Measurements from ENCODE around the gene TMEM8B. TPM values are rescaled to one million over a fixed set of nuclear protein-coding genes. Genes with fewer than 3 reads are reported as not detected.
"Not testable (repeated sequence)": the region's sequence is repeated elsewhere in the genome, so short reads cannot be mapped to it uniquely, and the experiment has no call there.

Gene TMEM8B
- polyA plus RNA-seq, 1 donor (not counting 4 experiments of a cell fraction or from before 2014, with no cell fraction given): 1.3 TPM

- Histone ChIP-seq H3K79me2 (ENCODE audit: control insufficient read depth, insufficient read depth, low read length) (no peaks in the 10 kb centered on the region), H3K27me3 (ENCODE audit: control insufficient read depth, extremely low read depth, insufficient read depth, low read length) (no peaks in the 10 kb centered on the region), H3K36me3 (ENCODE audit: control insufficient read depth in 2 of 2, extremely low read depth in 1 of 2, insufficient read depth in 2 of 2, low read length in 2 of 2) (no peaks in the 10 kb centered on the region), H3K4me2 (ENCODE audit: control insufficient read depth, extremely low read depth, insufficient read depth, low read depth, low read length) (no peak overlapping the region), H3K4me3 (ENCODE audit: control insufficient read depth in 2 of 3, extremely low read depth in 1 of 3, insufficient read depth in 2 of 3, low read depth in 1 of 3, low read length in 3 of 3) (no peak overlapping the region), H3K27ac (ENCODE audit: control insufficient read depth, insufficient read depth, low read length) (no peak overlapping the region), H2AFZ (ENCODE audit: control insufficient read depth, low read length) (no peak overlapping the region), H3K9me1 (ENCODE audit: control insufficient read depth, extremely low read depth, insufficient read depth, low read length) (no peaks in the 10 kb centered on the region), H4K20me1 (ENCODE audit: control insufficient read depth, extremely low read depth, insufficient read depth, low read length) (no peaks in the 10 kb centered on the region), H3K9ac (ENCODE audit: control insufficient read depth, extremely low read depth, insufficient read depth, low read length) (no peak overlapping the region), H3K4me1 (ENCODE audit: control insufficient read depth, extremely low read depth, insufficient read depth, low read length) (no peaks in the 10 kb centered on the region), H3K9me3 (ENCODE audit: control insufficient read depth, low read depth, low read length) (no peaks in the 10 kb centered on the region)
- FAIRE-seq (no peak), DNase-seq (ENCODE audit: low read depth, low spot score) (no peak)
- TF ChIP-seq EZH2 (IDR thresholded peaks at IDR 0.05; ENCODE audit: low read length): no peak
- dilution Hi-C loops (cut with MboI; ENCODE audit: extremely low pct_ligation_motif_present, low sequenced_read_pairs): no loop called here
These were observed 67.5 kb downstream of the TMEM8B start for GRCh38 chr9:35896570-35896969.

GRCh38 chr9:35897376-35898099 is 68.5 kb downstream of the TMEM8B start:
- DNase-seq (ENCODE audit: low read depth, low spot score); H3K4me3 ChIP-seq (ENCODE audit: control insufficient read depth in 2 of 3, extremely low read depth in 1 of 3, insufficient read depth in 2 of 3, low read depth in 1 of 3, low read length in 3 of 3); H3K36me3 ChIP-seq (ENCODE audit: control insufficient read depth in 2 of 2, extremely low read depth in 1 of 2, insufficient read depth in 2 of 2, low read length in 2 of 2); H3K9me1 ChIP-seq (ENCODE audit: control insufficient read depth, extremely low read depth, insufficient read depth, low read length); H3K4me1 ChIP-seq (ENCODE audit: control insufficient read depth, extremely low read depth, insufficient read depth, low read length); H3K9me3 ChIP-seq (ENCODE audit: control insufficient read depth, low read depth, low read length); H3K4me2 ChIP-seq (ENCODE audit: control insufficient read depth, extremely low read depth, insufficient read depth, low read depth, low read length); dilution Hi-C loops (cut with MboI; ENCODE audit: extremely low pct_ligation_motif_present, low sequenced_read_pairs); FAIRE-seq; H3K79me2 ChIP-seq (ENCODE audit: control insufficient read depth, insufficient read depth, low read length); H4K20me1 ChIP-seq (ENCODE audit: control insufficient read depth, extremely low read depth, insufficient read depth, low read length); H2AFZ ChIP-seq (ENCODE audit: control insufficient read depth, low read length); H3K27ac ChIP-seq (ENCODE audit: control insufficient read depth, insufficient read depth, low read length); H3K27me3 ChIP-seq (ENCODE audit: control insufficient read depth, extremely low read depth, insufficient read depth, low read length); H3K9ac ChIP-seq (ENCODE audit: control insufficient read depth, extremely low read depth, insufficient read depth, low read length): not testable (repeated sequence)

GRCh38 chr9:35898337-35898736 is 69.3 kb downstream of the TMEM8B start:
- FAIRE-seq: no peak
- H3K9ac ChIP-seq (ENCODE audit: control insufficient read depth, extremely low read depth, insufficient read depth, low read length): no peak overlapping the region
- H3K79me2 ChIP-seq (ENCODE audit: control insufficient read depth, insufficient read depth, low read length): no peaks in the 10 kb centered on the region
- no peaks in the 10 kb centered on the region for H3K4me1 ChIP-seq (ENCODE audit: control insufficient read depth, extremely low read depth, insufficient read depth, low read length)
- no peaks in the 10 kb centered on the region for H4K20me1 ChIP-seq (ENCODE audit: control insufficient read depth, extremely low read depth, insufficient read depth, low read length)
- H3K27ac ChIP-seq (ENCODE audit: control insufficient read depth, insufficient read depth, low read length): no peak overlapping the region
- TF ChIP-seq EZH2 (IDR thresholded peaks at IDR 0.05; ENCODE audit: low read length) (no peak), CTCF (optimal IDR thresholded peaks at IDR 0.05 in 1 of 3, IDR thresholded peaks at IDR 0.05 in 1 of 3, conservative IDR thresholded peaks at IDR 0.05 in 1 of 3; ENCODE audit: extremely low read depth in 1 of 3, insufficient read depth in 2 of 3, low read length in 3 of 3) (no peak)
- dilution Hi-C loops (cut with MboI; ENCODE audit: extremely low pct_ligation_motif_present, low sequenced_read_pairs): no loop called here
- no peak overlapping the region for H3K4me2 ChIP-seq (ENCODE audit: control insufficient read depth, extremely low read depth, insufficient read depth, low read depth, low read length)
- no peak overlapping the region for H2AFZ ChIP-seq (ENCODE audit: control insufficient read depth, low read length)
- H3K9me1 ChIP-seq (ENCODE audit: control insufficient read depth, extremely low read depth, insufficient read depth, low read length): no peaks in the 10 kb centered on the region
- no peak overlapping the region for H3K4me3 ChIP-seq (ENCODE audit: control insufficient read depth in 2 of 3, extremely low read depth in 1 of 3, insufficient read depth in 2 of 3, low read depth in 1 of 3, low read length in 3 of 3)
- no peaks in the 10 kb centered on the region for H3K36me3 ChIP-seq (ENCODE audit: control insufficient read depth in 2 of 2, extremely low read depth in 1 of 2, insufficient read depth in 2 of 2, low read length in 2 of 2)
- no peaks in the 10 kb centered on the region for H3K9me3 ChIP-seq (ENCODE audit: control insufficient read depth, low read depth, low read length)
- H3K27me3 ChIP-seq (ENCODE audit: control insufficient read depth, extremely low read depth, insufficient read depth, low read length): no peaks in the 10 kb centered on the region
- no peak for DNase-seq (ENCODE audit: low read depth, low spot score)
